CD14-positive monocyte (primary cell): ENCODE results near the gene SEPTIN10. TPM values are rescaled to one million over a fixed set of nuclear protein-coding genes. Genes with fewer than 3 reads are reported as not detected.
"Not testable (repeated sequence)": the region's sequence is repeated elsewhere in the genome, so short reads cannot be mapped to it uniquely, and the experiment has no call there.

Experiments
- DNase-seq, 3 donors: peaks; one replicate each; pipeline ENCODE4 v3.0.0-alpha.2; 2011 to 2022
- H2AFZ ChIP-seq: 2 replicates; pipeline ENCODE4 v1.6.0; 2012; ENCODE audit warnings: mild to moderate bottlenecking, low read depth, low read length, inconsistent platforms; ENCODE audit not compliant: insufficient read depth, poor library complexity, severe bottlenecking
- H3K27ac ChIP-seq, 2 donors: 1 replicate in 1 of 2; 2 replicates in 1 of 2; pipeline ENCODE4 v1.5.1; 2012 to 2013; ENCODE audit warnings: low read length in 2 of 2, control low read depth in 1 of 2, inconsistent platforms in 1 of 2, low read depth in 1 of 2, mild to moderate bottlenecking in 1 of 2
- H3K27me3 ChIP-seq, 2 donors: one replicate each; pipeline versions ENCODE4 v1.6.0 to v1.6.1; 2011 to 2013; ENCODE audit warnings: low read length in 2 of 2; ENCODE audit not compliant: control insufficient read depth in 2 of 2, insufficient read depth in 2 of 2
- H3K36me3 ChIP-seq, 2 donors: replicated peaks in 1 of 2; 1 replicate in 1 of 2; 2 replicates in 1 of 2; pipeline versions ENCODE4 v1.5.1 to v1.6.1; 2012 to 2013; ENCODE audit warnings: low read length in 2 of 2, control low read depth in 1 of 2, inconsistent platforms in 1 of 2, mild to moderate bottlenecking in 1 of 2; ENCODE audit not compliant: insufficient read depth in 2 of 2, control insufficient read depth in 1 of 2
- H3K4me1 ChIP-seq, 2 donors: 1 replicate in 1 of 2; 2 replicates in 1 of 2; pipeline versions ENCODE4 v1.5.1 to v1.6.1; 2012 to 2013; ENCODE audit warnings: low read length in 2 of 2, control low read depth in 1 of 2, inconsistent platforms in 1 of 2, mild to moderate bottlenecking in 1 of 2, moderate library complexity in 1 of 2; ENCODE audit not compliant: insufficient read depth in 2 of 2, control insufficient read depth in 1 of 2
- H3K4me2 ChIP-seq: replicated peaks from 2 replicates; pipeline ENCODE3; 2012; ENCODE audit warnings: low read length, moderate library complexity, mild to moderate bottlenecking; ENCODE audit not compliant: poor library complexity, severe bottlenecking; ENCODE audit errors: extremely low read depth
- H3K4me3 ChIP-seq, 3 experiments: fragments of 200-600 bp in 1 of 3; sonication (generic) in 1 of 3; replicated peaks in 1 of 3; 1 replicate in 2 of 3; 2 replicates in 1 of 3; pipeline ENCODE4 v1.5.1; 2011 to 2013; ENCODE audit warnings: low read length in 3 of 3, mild to moderate bottlenecking in 3 of 3, control low read depth in 2 of 3, low read depth in 2 of 3, inconsistent platforms in 1 of 3, moderate library complexity in 1 of 3
- H3K79me2 ChIP-seq: 2 replicates; pipeline ENCODE4 v1.6.0; 2012; ENCODE audit warnings: mild to moderate bottlenecking, control low read depth, inconsistent platforms, low read length, moderate library complexity; ENCODE audit not compliant: insufficient read depth
- H3K9ac ChIP-seq: 2 replicates; pipeline ENCODE4 v1.6.0; 2017; ENCODE audit warnings: low read length, mild to moderate bottlenecking; ENCODE audit not compliant: insufficient read depth, poor library complexity, severe bottlenecking
- H3K9me3 ChIP-seq, 2 donors: replicated peaks in 1 of 2; 1 replicate in 1 of 2; 2 replicates in 1 of 2; pipeline versions ENCODE4 v1.5.1 to v1.6.1; 2012 to 2013; ENCODE audit warnings: low read length in 2 of 2, control low read depth in 1 of 2; ENCODE audit not compliant: control insufficient read depth in 1 of 2, insufficient read depth in 1 of 2
- H4K20me1 ChIP-seq: 2 replicates; pipeline ENCODE4 v1.6.0; 2012; ENCODE audit warnings: mild to moderate bottlenecking, low read length, control low read depth, moderate library complexity; ENCODE audit not compliant: insufficient read depth
- H3K27ac Mint-ChIP-seq, 7 donors: one replicate each; pipeline ENCODE4 v1.8.0; 2020; ENCODE audit warnings: mild to moderate bottlenecking in 7 of 7, mixed read lengths in 7 of 7, moderate library complexity in 6 of 7, inconsistent platforms in 2 of 7
- H3K27me3 Mint-ChIP-seq, 3 donors: one replicate each; pipeline ENCODE4 v1.8.0; 2021 to 2022; ENCODE audit warnings: low read depth in 3 of 3, mild to moderate bottlenecking in 3 of 3, mixed read lengths in 3 of 3, moderate library complexity in 3 of 3, inconsistent platforms in 1 of 3
- H3K36me3 Mint-ChIP-seq, 2 donors: one replicate each; pipeline ENCODE4 v1.8.0; 2020; ENCODE audit warnings: mixed read lengths in 2 of 2, inconsistent platforms in 1 of 2, mild to moderate bottlenecking in 1 of 2
- H3K4me1 Mint-ChIP-seq: one replicate; pipeline ENCODE4 v1.8.0; 2020; ENCODE audit warnings: mild to moderate bottlenecking, mixed read lengths
- H3K4me3 Mint-ChIP-seq, 2 donors: one replicate each; pipeline ENCODE4 v1.8.0; 2020; ENCODE audit warnings: mild to moderate bottlenecking in 2 of 2, mixed read lengths in 2 of 2, moderate library complexity in 1 of 2
- H3K9me3 Mint-ChIP-seq, 7 donors: one replicate each; pipeline ENCODE4 v1.8.0; 2020 to 2022; ENCODE audit warnings: mixed read lengths in 7 of 7, mild to moderate bottlenecking in 6 of 7, moderate library complexity in 6 of 7, inconsistent platforms in 2 of 7
- CTCF ChIP-seq: fragments of 200-600 bp; IDR thresholded peaks from one replicate; pipeline ENCODE4 v1.8.0; 2022; ENCODE audit warnings: antibody characterized with exemption, mild to moderate bottlenecking
- WGBS: methylation state at CpG from one replicate; pipeline ENCODE4 v1.1.5; 2013; ENCODE audit warnings: missing lambda C conversion rate; ENCODE audit not compliant: insufficient coverage; 5-methylcytosine and 5-hydroxymethylcytosine counted together
- intact Hi-C, 2 donors: fragments of 100-400 bp; cut with micrococcal nuclease; formaldehyde crosslinking; loops; one replicate each; pipeline versions ENCODE4 v1.15.0 to v1.15.1; 2023
- polyA plus RNA-seq, 3 donors: library from polyadenylated mRNA; depleted of rRNA in 1 of 3; unstranded in 2 of 3; stranded (reverse) in 1 of 3; fragments of 300-500 nt in 2 of 3; fragments of >200 nt in 1 of 3; fragmentation: Illumina TruSeq in 2 of 3; gene quantifications; 1 replicate in 2 of 3; 2 replicates in 1 of 3; pipeline ENCODE4 v1.2.3, GENCODE V29; 2012 to 2021

SEPTIN10 gene
- polyA plus RNA-seq, 3 donors: 4.2 to 6.8 (median 4.4) TPM

GRCh38 chr2:109644571-109645275 lies 31.0 kb upstream of the SEPTIN10 start:
- H4K20me1 ChIP-seq: no peaks in the 10 kb centered on the region
- H3K36me3 ChIP-seq: no peaks in the 10 kb centered on the region
- H3K9me3 ChIP-seq: no peaks in the 10 kb centered on the region
- H3K4me2 ChIP-seq: peak overlapping the region; percentile 37
- H3K79me2 ChIP-seq: no peaks in the 10 kb centered on the region
- DNase-seq: peak in 2 of 3 donors; percentile 11 to 23
- peaks cover 10 to 13% of the 10 kb centered on the region in 2 donors for H3K4me1 ChIP-seq
- H3K27ac ChIP-seq: peak overlapping the region; percentile 17 to 46
- Mint-ChIP-seq H3K27me3 (peaks cover 2 to 6% (median 2%) of the 10 kb centered on the region in 3 donors), H3K9me3 (no peaks in the 10 kb centered on the region), H3K36me3 (no peaks in the 10 kb centered on the region), H3K4me1 (peaks cover 13% of the 10 kb centered on the region), H3K27ac (peak overlapping the region in 6 of 7 donors; percentile 23 to 87 (median 50)), H3K4me3 (no peak overlapping the region)
- peak overlapping the region; percentile 58 for H2AFZ ChIP-seq
- TF ChIP-seq CTCF: no peak
- H3K27me3 ChIP-seq: no peaks in the 10 kb centered on the region
- 41% methylated on average over 9 of the region's 12 CpGs for WGBS
- H3K4me3 ChIP-seq: no peak overlapping the region
- intact Hi-C loops: no loop called here
- no peak overlapping the region for H3K9ac ChIP-seq

GRCh38 chr2:109640000-109640399 lies 26.2 kb upstream of the SEPTIN10 start:
- H3K9ac ChIP-seq, H3K9me3 Mint-ChIP-seq, DNase-seq, H3K27ac Mint-ChIP-seq, intact Hi-C loops, H3K36me3 Mint-ChIP-seq, H3K79me2 ChIP-seq, H3K27me3 Mint-ChIP-seq, H3K4me3 ChIP-seq, H3K36me3 ChIP-seq, H3K27ac ChIP-seq, H3K4me3 Mint-ChIP-seq, H3K9me3 ChIP-seq, H3K4me2 ChIP-seq, H4K20me1 ChIP-seq, H2AFZ ChIP-seq, H3K27me3 ChIP-seq: not testable (repeated sequence)
- H3K4me1 Mint-ChIP-seq: peaks cover 48% of the 10 kb centered on the region
- 88% methylated on average over 4 of the region's 9 CpGs for WGBS
- peaks cover 45 to 46% of the 10 kb centered on the region in 2 donors for H3K4me1 ChIP-seq
